SJCRH30 (cell line): ENCODE results near the gene KRT4. TPM values are rescaled to one million over a fixed set of nuclear protein-coding genes. Genes with fewer than 3 reads are reported as not detected.

ENCODE experiments used
- DNase-seq, 2 experiments: peaks; one replicate each; pipeline ENCODE4 v3.0.0-alpha.2; 2015 to 2020
- H3K27ac ChIP-seq: fragments of 250-450 bp; sonication (Bioruptor Pico); 2 replicates; pipeline ENCODE4 v1.5.1; 2020; ENCODE audit warnings: mild to moderate bottlenecking, moderate library complexity
- H3K27me3 ChIP-seq: fragments of 250-450 bp; sonication (Bioruptor Pico); 2 replicates; pipeline ENCODE4 v1.5.1; 2020; ENCODE audit warnings: mild to moderate bottlenecking, moderate library complexity
- H3K36me3 ChIP-seq: fragments of 250-450 bp; sonication (Bioruptor Pico); 2 replicates; pipeline ENCODE4 v1.5.1; 2020; ENCODE audit warnings: mild to moderate bottlenecking, moderate library complexity
- H3K4me1 ChIP-seq: fragments of 250-450 bp; sonication (Bioruptor Pico); 2 replicates; pipeline ENCODE4 v1.5.1; 2020; ENCODE audit warnings: mild to moderate bottlenecking, moderate library complexity
- H3K4me3 ChIP-seq: fragments of 250-450 bp; sonication (Bioruptor Pico); 2 replicates; pipeline ENCODE4 v1.5.1; 2020; ENCODE audit warnings: mild to moderate bottlenecking, moderate library complexity
- H3K9me3 ChIP-seq: fragments of 250-450 bp; sonication (Bioruptor Pico); replicated peaks from 2 replicates; pipeline ENCODE4 v1.5.1; 2020; ENCODE audit warnings: mild to moderate bottlenecking, moderate library complexity
- total RNA-seq: library from RNA; depleted of rRNA; stranded (reverse); fragments of >200 nt; shearing (Covaris generic); gene quantifications from 2 replicates; pipeline ENCODE4 v1.2.3, GENCODE V29; 2014

The KRT4 gene
- total RNA-seq, 1 experiment from 2014 or later, result not detected

DNA sequence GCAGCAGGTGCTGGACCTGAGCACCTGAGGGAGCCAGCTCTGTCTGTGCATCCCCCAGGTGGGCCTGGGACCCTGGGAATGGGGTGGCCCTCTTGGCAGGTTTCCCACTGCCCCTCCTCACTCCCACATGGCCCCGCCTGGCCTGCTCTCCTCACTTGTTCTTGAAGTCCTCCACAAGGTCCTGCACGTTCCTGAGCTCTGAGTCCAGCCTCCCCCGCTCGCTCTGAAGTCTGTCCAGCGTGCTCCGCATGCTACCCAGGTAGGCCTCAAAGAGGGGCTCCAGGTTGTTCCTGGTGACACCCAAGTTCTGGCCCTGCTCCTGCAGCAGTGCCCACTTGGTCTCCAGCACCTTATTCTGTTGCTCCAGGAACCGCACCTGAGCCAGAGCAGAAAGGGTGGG, 17.3 kb upstream of the KRT4 start:
- no peak for DNase-seq
- no peak overlapping the region for H3K4me3 ChIP-seq
- no peaks in the 10 kb centered on the region for H3K27me3 ChIP-seq
- H3K4me1 ChIP-seq, result no peaks in the 10 kb centered on the region
- H3K36me3 ChIP-seq, result no peaks in the 10 kb centered on the region
- H3K27ac ChIP-seq, result no peak overlapping the region
- no peaks in the 10 kb centered on the region for H3K9me3 ChIP-seq

DNA sequence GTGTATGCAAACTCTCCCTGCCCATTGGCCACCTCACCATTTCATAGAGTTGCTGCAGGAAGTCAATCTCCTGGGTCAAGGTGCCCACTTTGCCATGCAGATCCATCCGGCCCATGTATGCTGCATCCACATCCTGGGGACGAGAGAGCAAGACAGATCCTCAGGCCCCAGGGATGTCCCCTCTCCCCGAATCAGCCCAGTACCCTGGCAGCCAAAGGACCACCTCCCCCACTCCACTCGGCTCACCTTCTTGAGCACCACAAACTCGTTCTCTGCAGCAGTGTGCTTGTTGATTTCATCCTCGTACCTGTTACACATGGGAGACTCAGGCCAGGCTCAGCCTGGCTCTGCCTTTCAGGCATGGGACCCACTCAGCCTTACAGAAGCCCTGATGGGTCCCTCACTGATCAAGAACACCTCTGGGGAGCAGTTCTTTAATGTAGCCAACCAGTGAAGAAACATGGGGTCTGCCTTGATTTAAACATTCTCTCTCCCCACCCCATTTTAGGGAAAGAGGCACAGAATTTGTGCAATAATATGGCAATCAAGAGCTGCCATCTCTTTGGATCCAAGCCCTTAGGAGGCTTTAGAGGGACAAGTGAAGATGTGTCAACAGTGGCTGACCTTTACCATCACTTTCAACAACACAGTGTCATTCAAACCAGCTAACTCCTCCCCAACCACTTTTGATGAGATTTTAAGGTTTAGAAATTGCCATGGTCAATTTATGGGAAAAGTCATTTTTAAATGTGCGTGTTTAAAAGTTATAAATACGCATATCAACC, 16.3 kb upstream of the KRT4 start:
- Histone ChIP-seq H3K4me1 (no peaks in the 10 kb centered on the region), H3K36me3 (no peaks in the 10 kb centered on the region), H3K9me3 (no peaks in the 10 kb centered on the region), H3K27ac (no peak overlapping the region), H3K27me3 (no peaks in the 10 kb centered on the region), H3K4me3 (no peak overlapping the region)
- DNase-seq, result no peak

DNA sequence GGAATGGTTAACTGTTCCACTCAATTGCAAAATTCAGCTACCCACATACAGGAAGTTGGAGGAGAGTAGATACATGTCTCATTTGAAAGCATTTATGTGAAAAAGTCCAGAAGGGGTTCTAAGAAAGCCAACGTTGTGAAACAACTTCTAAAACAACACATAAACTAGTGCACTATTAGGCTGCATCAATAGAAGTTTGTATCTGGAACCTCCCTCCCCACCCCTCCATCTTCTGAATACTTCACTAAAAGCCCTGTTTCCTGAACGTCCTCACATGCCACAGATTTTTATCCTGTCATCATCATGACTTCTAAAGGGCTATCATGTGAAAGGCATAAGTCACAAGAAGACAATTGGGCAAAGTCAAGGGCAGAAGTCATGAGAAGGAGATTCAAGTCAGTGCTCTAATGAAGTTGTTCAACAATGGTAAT, 14.7 kb upstream of the KRT4 start:
- H3K4me3 ChIP-seq, result no peak overlapping the region
- no peaks in the 10 kb centered on the region for H3K4me1 ChIP-seq
- no peak overlapping the region for H3K27ac ChIP-seq
- no peaks in the 10 kb centered on the region for H3K27me3 ChIP-seq
- no peaks in the 10 kb centered on the region for H3K9me3 ChIP-seq
- H3K36me3 ChIP-seq, result no peaks in the 10 kb centered on the region
- DNase-seq, result no peak

DNA sequence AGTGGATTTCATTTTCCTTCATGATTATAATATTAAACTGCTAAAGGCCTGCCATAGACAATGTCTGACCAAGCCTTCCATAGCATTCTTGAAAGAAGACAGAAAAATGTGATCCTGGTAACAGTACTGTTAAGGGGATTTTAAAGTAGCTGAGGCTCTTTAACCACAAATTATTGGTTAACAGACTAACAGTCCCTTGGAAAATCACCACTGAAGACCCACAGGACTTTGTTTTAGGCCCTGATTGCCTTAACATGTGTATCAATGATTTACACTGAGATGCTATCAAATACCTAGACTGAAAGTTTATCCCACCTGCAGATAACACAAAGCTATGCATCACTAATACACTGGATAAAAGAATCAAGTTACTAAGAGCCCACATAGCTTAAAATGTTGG, 14.2 kb upstream of the KRT4 start:
- Histone ChIP-seq H3K4me1 (no peaks in the 10 kb centered on the region), H3K27ac (no peak overlapping the region), H3K36me3 (no peaks in the 10 kb centered on the region), H3K4me3 (no peak overlapping the region), H3K27me3 (0 out of 2 replicates have a peak, but pooled peaks cover under 1% of the 10 kb centered on the region), H3K9me3 (no peaks in the 10 kb centered on the region)
- DNase-seq, result no peak

DNA sequence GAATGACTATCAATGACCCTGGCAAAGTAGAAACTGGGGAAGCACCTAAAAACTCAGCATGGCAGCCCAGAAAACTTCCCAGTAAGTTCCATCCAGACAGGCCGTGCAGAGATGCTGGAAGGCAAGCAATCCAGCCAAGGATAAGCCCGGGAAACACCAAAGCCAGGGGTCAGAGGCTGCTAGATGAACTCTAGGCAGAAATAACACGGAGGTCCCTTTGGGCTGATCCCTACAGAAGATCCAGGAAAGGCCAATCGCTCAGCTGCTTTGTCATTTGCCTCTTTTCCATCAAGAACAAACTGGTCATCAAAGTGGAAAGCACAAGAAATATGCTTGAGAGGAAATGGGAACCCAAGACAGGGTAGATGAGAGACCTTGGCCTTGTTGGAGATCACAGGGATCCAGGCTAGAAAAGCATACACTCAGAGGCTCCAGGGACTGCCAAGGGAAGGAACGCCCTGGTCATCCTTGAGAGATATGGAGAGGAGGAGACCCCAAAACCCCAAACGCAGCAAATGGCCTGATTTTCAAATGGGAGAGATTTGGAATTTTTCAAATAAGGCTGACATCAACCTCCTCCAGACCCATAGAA, 13.7 kb upstream of the KRT4 start:
- 0 out of 2 replicates have a peak, but pooled peaks cover 5% of the 10 kb centered on the region for H3K27me3 ChIP-seq
- H3K27ac ChIP-seq, result no peak overlapping the region
- H3K36me3 ChIP-seq, result no peaks in the 10 kb centered on the region
- no peaks in the 10 kb centered on the region for H3K9me3 ChIP-seq
- DNase-seq, result no peak
- H3K4me3 ChIP-seq, result no peak overlapping the region
- no peaks in the 10 kb centered on the region for H3K4me1 ChIP-seq

DNA sequence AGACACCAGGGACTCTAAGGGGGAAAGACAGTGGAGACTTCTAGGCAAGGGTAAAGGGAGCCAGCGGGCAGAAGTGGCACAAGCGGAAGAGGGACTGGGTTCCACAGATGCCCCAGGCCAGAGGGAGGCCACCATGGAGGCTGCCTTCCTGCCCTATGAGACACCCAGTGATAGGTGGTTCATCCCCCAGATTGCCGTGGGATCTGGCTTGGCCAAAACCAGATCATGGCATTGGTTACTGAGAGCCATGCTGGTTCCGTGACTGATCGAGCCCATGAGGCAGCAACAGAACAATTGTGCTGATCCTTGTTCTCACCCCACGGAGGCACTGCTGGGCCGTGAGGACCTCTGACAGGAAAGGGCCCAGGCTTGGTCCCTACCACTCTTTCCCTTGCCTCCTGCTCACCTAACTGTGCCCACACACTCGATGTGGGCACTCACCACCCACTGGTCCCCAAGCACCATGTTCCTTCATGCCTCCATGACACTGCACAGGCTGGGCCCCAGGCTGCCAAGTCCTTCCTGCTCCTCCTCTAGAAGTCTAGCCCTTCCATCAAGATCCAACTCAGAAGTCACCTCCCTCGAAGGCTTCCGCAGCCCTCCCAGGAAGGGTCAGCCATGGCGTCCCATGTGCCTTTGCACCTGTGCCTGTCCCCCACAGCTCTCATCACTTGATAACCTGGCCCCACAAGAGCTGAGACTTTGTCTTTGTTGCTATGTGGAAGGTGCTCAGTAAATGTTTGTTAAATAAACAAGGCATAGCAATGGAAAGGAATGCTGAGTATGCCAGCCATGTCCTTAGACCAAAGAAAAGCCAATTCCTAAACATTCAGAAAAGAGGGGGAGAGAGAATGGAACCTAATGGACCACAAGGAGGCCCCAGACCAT, 12.9 kb upstream of the KRT4 start:
- no peak overlapping the region for H3K27ac ChIP-seq
- H3K9me3 ChIP-seq, result no peaks in the 10 kb centered on the region
- 0 out of 2 replicates have a peak, but pooled peaks cover 5% of the 10 kb centered on the region for H3K27me3 ChIP-seq
- no peak overlapping the region for H3K4me3 ChIP-seq
- DNase-seq, result no peak
- H3K4me1 ChIP-seq, result no peaks in the 10 kb centered on the region
- H3K36me3 ChIP-seq, result no peaks in the 10 kb centered on the region

DNA sequence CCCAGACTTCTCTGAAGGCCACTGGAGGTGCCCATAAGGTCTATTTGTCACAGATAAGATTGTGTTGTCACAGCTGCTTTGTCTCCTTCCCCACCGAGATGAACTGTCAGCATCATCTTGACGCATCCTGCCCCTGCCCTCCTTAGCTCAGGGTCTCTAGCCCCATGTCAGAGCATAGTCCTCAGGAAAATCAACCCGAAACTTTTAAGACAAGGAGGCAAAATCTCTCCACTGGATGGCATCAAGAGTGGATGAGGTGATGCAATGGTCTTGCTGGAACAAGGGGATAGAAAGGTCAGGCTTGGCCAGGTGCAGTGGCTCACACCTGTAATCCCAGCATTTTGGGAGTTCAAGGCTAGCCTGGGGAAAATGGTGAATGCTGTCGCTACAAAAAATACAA, 12.0 kb upstream of the KRT4 start:
- no peaks in the 10 kb centered on the region for H3K36me3 ChIP-seq
- no peak overlapping the region for H3K27ac ChIP-seq
- H3K4me3 ChIP-seq, result no peak overlapping the region
- no peaks in the 10 kb centered on the region for H3K9me3 ChIP-seq
- H3K27me3 ChIP-seq, result peaks cover 7% of the 10 kb centered on the region; the same call in 1 of the 2 replicates
- DNase-seq, result no peak
- H3K4me1 ChIP-seq, result no peaks in the 10 kb centered on the region

DNA sequence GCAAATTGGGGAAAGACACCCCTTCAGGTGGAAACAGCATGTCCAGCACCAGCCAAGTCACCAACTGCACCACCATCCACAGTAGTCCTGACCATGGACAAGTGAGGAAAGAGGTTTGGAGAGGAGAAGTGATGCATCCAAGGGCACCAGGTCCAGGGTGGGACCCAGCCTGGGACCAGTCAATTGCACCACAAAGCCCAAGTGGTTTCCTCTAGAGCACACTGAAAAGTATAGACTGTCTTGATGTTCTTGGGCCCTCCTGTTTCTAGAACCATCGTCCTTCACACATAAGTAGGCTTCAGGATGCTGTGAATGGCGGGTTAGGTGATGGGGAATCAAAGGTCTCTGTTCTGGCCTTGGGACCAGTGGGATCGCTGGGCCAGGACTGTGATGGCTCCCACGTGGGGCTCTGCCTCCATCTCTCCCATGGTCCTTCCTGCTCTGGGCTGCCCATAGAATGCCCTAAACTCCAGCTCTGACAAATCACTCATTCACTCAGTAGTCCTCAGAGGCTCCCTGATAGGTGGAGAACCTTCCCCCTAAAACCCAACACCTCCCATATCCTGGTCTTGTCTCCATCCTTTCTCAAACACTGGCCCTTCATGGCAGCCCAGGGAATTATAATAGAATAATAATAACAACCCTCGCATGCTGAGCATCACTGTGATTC, 11.0 kb upstream of the KRT4 start:
- Histone ChIP-seq H3K27me3 (peaks cover 14% of the 10 kb centered on the region; the same call in 1 of the 2 replicates), H3K36me3 (no peaks in the 10 kb centered on the region), H3K4me1 (no peaks in the 10 kb centered on the region), H3K27ac (no peak overlapping the region), H3K9me3 (no peaks in the 10 kb centered on the region), H3K4me3 (no peak overlapping the region)
- DNase-seq, result no peak

DNA sequence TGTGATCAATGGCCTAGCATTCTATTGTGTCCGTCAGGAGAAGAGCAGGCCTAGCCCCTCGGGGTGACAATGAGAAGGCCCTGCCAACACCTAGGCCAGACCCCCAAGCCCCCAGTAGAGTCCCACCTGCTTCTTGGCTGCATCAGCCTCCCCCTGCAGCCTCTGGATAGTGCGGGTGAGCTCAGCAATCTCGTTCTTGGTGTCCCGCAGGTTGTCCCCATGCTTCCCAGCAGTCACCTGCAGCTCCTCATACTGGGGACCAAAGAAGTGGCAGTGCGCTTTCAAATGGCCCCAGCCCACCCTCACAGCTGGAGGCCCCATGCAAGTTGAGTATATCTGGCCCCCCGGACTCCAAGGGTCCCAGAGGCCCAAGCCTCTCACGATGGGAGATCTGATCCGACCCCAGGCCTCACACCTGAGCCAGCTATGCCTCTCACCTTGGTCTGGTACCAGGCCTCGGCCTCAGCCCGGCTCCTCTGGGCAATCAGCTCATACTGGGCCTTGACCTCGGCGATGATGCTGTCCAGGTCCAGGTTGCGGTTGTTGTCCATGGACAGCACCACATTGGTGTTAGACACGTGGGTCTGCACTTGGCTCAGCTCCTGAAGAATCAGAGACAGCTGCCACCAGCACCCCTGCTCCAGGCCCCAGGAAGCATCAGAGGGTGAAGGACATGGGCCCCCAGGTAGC, 10.0 kb upstream of the KRT4 start:
- H3K4me1 ChIP-seq, result no peaks in the 10 kb centered on the region; the same call in 1 of the 2 replicates
- no peaks in the 10 kb centered on the region for H3K9me3 ChIP-seq
- DNase-seq, result no peak
- no peak overlapping the region for H3K27ac ChIP-seq
- peaks cover 14% of the 10 kb centered on the region; the same call in 1 of the 2 replicates for H3K27me3 ChIP-seq
- no peaks in the 10 kb centered on the region for H3K36me3 ChIP-seq
- H3K4me3 ChIP-seq, result no peak overlapping the region

DNA sequence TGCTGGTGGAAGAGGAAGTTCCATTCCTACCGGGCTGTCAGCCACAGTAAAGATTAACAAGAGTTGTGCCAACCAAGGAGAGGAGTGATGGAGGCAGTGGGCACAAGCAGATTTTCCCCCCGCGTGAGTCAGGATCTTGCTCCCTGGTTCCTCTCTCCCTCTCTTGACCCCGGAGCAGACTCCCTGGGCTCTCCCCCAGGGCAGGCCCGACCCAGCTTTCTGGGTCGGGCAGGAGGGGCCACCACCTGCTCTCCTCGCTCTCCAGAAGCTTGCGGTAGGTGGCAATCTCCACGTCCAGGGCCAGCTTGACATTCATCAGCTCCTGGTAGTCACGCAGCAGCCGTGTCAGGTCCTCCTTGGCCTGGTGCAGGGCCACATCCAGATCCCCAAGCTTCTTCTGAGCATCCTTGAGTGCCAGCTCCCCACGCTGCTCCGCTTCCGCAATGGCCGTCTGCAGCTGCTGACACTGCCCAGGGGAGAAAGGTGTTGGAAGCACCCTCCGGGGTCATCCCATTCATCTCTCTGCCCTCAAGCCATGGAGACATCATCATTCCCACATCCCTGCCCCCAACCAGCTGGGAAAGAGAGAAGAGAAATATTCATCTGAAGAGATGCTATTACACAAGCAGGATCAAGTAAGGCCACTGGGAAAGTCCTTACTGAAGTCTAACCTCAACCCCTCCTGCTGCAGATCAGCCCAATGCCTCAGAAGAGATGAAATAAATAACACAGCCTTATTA, 9.0 kb upstream of the KRT4 start:
- Histone ChIP-seq H3K9me3 (no peaks in the 10 kb centered on the region), H3K36me3 (no peaks in the 10 kb centered on the region), H3K27ac (no peak overlapping the region), H3K27me3 (peaks cover 14% of the 10 kb centered on the region; the same call in 1 of the 2 replicates), H3K4me3 (no peak overlapping the region), H3K4me1 (peaks cover 4% of the 10 kb centered on the region; the same call in 1 of the 2 replicates)
- DNase-seq, result no peak

DNA sequence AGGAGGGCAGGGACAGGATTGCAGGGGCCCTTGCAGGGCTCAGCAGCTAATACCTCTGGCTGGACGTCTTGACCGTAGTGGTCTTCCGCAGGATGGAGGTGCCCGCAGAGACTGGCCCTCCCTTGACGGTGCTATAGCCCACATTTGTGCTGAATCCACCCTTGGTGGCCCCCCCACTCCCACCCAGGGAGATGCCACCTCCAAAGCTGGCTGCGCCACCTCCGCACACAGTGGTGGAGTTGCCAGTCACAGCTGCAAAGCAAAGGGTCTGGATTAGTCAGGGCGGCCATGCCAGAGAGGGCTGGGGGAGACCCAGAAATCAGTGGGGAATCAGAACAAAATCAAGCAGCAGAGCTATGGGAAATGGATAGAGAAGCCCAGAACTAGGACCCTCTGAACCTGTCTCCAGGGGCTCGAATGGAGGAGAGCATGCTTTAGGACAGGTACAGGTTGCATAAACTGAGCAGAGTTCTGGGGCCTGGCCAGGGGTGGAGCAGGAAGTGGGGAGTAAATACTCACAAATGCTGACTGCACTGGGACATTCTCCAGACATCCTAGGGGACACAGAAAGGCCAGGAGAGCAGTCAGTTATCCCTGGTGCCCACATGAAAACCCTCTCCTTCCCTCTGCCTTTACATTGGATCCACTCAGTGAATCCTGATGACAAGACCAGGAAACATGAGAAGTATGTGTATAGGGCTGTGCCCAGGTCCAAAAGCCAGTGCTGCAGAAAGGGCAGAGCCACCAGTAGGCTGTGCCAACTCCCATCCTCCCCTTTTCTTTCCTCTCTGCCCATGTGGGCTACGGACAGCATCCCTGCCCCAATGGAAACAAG, 8.1 kb upstream of the KRT4 start:
- no peaks in the 10 kb centered on the region for H3K36me3 ChIP-seq
- peaks cover 4% of the 10 kb centered on the region; the same call in 1 of the 2 replicates for H3K4me1 ChIP-seq
- peaks cover 14% of the 10 kb centered on the region; the same call in 1 of the 2 replicates for H3K27me3 ChIP-seq
- H3K9me3 ChIP-seq, result no peaks in the 10 kb centered on the region
- no peak for DNase-seq
- no peak overlapping the region for H3K4me3 ChIP-seq
- no peak overlapping the region for H3K27ac ChIP-seq

DNA sequence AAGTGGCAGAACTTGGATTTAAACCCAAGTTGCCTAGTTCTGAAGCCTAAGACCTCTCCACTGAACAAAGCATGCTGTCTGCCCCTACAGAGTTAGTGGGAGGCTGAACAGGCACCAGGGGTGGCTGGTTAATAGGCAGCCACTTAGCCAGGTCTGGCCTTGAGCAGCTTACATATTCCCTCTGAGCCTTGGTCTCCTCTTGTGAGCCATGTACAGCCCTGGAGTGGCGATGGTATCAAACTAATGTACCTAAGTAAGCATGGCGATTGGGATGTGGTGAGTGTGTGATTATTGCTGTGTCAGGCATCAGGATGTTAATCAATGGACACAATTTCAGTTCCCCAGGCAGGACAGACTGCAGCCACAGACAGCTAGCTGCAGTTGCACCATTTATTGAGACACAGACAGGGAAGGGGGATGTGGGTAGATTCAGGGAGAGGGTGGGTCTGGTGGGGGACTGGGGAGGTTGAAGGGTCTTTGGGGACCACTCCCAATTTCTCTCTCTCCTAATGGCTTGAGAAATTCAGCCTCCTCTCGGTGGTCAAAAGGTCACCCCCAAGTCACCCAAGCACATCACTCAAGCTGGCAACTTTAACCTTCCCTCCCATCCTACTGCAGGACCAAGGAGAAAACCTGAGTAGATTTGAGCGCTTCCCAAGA, 7.3 kb upstream of the KRT4 start:
- no peaks in the 10 kb centered on the region for H3K9me3 ChIP-seq
- H3K27me3 ChIP-seq, result peaks cover 14% of the 10 kb centered on the region; the same call in 1 of the 2 replicates
- no peak overlapping the region for H3K27ac ChIP-seq
- H3K4me1 ChIP-seq, result peaks cover 4% of the 10 kb centered on the region; the same call in 1 of the 2 replicates
- H3K36me3 ChIP-seq, result no peaks in the 10 kb centered on the region
- DNase-seq, result no peak
- H3K4me3 ChIP-seq, result no peak overlapping the region
